Esophagus muscularis mucosa (tissue), 4 donors: ENCODE measurements around the gene SLC29A1.

Experiments
- EP300 ChIP-seq: sonication (generic); formaldehyde crosslinking; IDR thresholded peaks from one replicate; pipeline ENCODE4 v1.6.1; 2017; ENCODE audit warnings: antibody characterized with exemption
- POLR2A ChIP-seq: fragments of 450-650 bp; IDR thresholded peaks from one replicate; pipeline ENCODE4 v1.6.1; 2017; ENCODE audit warnings: antibody characterized with exemption, moderate library complexity, mild to moderate bottlenecking, low read depth
- POLR2AphosphoS5 ChIP-seq, 2 donors: sonication (generic); formaldehyde crosslinking; IDR thresholded peaks; one replicate each; pipeline ENCODE4 v1.6.1; 2017; ENCODE audit warnings: antibody characterized with exemption in 2 of 2
- TF ChIP-seq, protein P1 (sequence below), 3 experiments: fragments of 200-600 bp in 2 of 3; fragments of 450-650 bp in 1 of 3; sonication (generic) in 2 of 3; IDR thresholded peaks; one replicate each; pipeline ENCODE4 v1.5.1; 2017 to 2019; ENCODE audit warnings: antibody characterized with exemption in 3 of 3, mild to moderate bottlenecking in 2 of 3, moderate library complexity in 1 of 3

DNA sequence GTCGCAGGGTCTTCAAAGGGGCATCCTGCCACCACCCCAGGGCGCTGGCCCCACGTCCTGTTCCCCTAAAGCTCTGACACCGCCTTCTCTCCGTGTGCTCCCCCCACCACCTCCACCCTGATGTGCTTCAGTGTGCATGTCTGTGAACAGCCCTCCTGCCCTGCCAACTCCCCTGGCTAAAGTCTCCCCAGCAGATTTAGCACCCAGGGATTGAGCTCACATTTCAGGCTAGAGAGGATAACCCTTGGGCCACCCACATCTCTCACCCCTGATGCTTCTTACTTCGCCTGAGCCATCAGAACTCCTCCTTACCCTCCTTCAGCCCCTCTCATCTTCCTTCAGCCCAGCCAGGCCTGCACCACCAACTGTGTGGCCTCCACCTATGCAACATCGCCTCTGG lies 54.4 kb downstream of the SLC29A1 start:
- TF ChIP-seq, protein P1, sequence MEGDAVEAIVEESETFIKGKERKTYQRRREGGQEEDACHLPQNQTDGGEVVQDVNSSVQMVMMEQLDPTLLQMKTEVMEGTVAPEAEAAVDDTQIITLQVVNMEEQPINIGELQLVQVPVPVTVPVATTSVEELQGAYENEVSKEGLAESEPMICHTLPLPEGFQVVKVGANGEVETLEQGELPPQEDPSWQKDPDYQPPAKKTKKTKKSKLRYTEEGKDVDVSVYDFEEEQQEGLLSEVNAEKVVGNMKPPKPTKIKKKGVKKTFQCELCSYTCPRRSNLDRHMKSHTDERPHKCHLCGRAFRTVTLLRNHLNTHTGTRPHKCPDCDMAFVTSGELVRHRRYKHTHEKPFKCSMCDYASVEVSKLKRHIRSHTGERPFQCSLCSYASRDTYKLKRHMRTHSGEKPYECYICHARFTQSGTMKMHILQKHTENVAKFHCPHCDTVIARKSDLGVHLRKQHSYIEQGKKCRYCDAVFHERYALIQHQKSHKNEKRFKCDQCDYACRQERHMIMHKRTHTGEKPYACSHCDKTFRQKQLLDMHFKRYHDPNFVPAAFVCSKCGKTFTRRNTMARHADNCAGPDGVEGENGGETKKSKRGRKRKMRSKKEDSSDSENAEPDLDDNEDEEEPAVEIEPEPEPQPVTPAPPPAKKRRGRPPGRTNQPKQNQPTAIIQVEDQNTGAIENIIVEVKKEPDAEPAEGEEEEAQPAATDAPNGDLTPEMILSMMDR (IDR thresholded peaks at IDR 0.05), result no peak
- no peak for TF ChIP-seq POLR2AphosphoS5 (IDR thresholded peaks at IDR 0.05)
- TF ChIP-seq POLR2A, result no peak
- no peak for TF ChIP-seq EP300
